Thoracic aorta (tissue), 2 donors: ENCODE results near the gene KCNJ18. TPM values are rescaled to one million over a fixed set of nuclear protein-coding genes. Genes with fewer than 3 reads are reported as not detected.
"Not testable (repeated sequence)": the region's sequence is repeated elsewhere in the genome, so short reads cannot be mapped to it uniquely, and the experiment has no call there.

Experiments used
- ATAC-seq: fragments of 150-250 bp; one replicate; pipeline ENCODE4 v1.8.0; 2017; ENCODE audit warnings: low read depth; ENCODE audit not compliant: insufficient number of reproducible peaks, low FRiP score
- DNase-seq: peaks from one replicate; pipeline ENCODE4 v3.0.0-alpha.2; 2020; ENCODE audit warnings: low spot score
- H3K27ac ChIP-seq, 2 donors: fragments of 200-600 bp; sonication (generic); 1 replicate in 1 of 2; 2 replicates in 1 of 2; pipeline ENCODE4 v1.5.1; 2016; ENCODE audit warnings: mild to moderate bottlenecking in 2 of 2, moderate library complexity in 2 of 2
- H3K27me3 ChIP-seq: fragments of 200-600 bp; sonication (generic); replicated peaks from 2 replicates; pipeline ENCODE4 v1.6.0; 2016; ENCODE audit warnings: mild to moderate bottlenecking; ENCODE audit not compliant: insufficient read depth
- H3K36me3 ChIP-seq: fragments of 200-600 bp; sonication (generic); one replicate; pipeline ENCODE4 v1.5.1; 2016
- H3K4me1 ChIP-seq, 2 donors: fragments of 200-600 bp; sonication (generic); 1 replicate in 1 of 2; 2 replicates in 1 of 2; pipeline versions ENCODE4 v1.5.1 to v1.6.0; 2016; ENCODE audit warnings: low read depth in 2 of 2, mild to moderate bottlenecking in 1 of 2; ENCODE audit not compliant: control insufficient read depth in 1 of 2
- H3K4me3 ChIP-seq: fragments of 200-600 bp; sonication (generic); 2 replicates; pipeline ENCODE4 v1.5.1; 2016; ENCODE audit warnings: mild to moderate bottlenecking
- H3K9me3 ChIP-seq: fragments of 200-600 bp; sonication (generic); 2 replicates; pipeline ENCODE4 v1.5.1; 2016
- CTCF ChIP-seq: fragments of 200-600 bp; sonication (generic); IDR thresholded peaks from one replicate; pipeline ENCODE4 v1.5.1; 2019; ENCODE audit warnings: antibody characterized with exemption
- total RNA-seq, 2 donors: library from RNA; depleted of rRNA; stranded (reverse); fragments of >200 nt; gene quantifications; one replicate each; pipeline versions ENCODE4 v1.1.0 to v1.2.3, GENCODE V29; 2016

Gene KCNJ18
- total RNA-seq, 2 donors from 2014 or later = not detected

GRCh38 chr17:21707711-21708611, 15.6 kb downstream of the KCNJ18 start:
- not testable (repeated sequence) for H3K27me3 ChIP-seq, H3K4me1 ChIP-seq, DNase-seq, H3K27ac ChIP-seq, H3K36me3 ChIP-seq, H3K9me3 ChIP-seq, H3K4me3 ChIP-seq, ATAC-seq

GRCh38 chr17:21708612-21709535, 16.6 kb downstream of the KCNJ18 start:
- not testable (repeated sequence) for DNase-seq, H3K9me3 ChIP-seq, H3K27ac ChIP-seq, H3K27me3 ChIP-seq, H3K4me1 ChIP-seq, H3K36me3 ChIP-seq, ATAC-seq, H3K4me3 ChIP-seq

- H3K27me3 ChIP-seq, H3K4me1 ChIP-seq, ATAC-seq, H3K9me3 ChIP-seq, DNase-seq, H3K4me3 ChIP-seq, H3K36me3 ChIP-seq, H3K27ac ChIP-seq: not testable (repeated sequence)
Observed at GRCh38 chr17:21709994-21710393, 17.7 kb downstream of the KCNJ18 start.

- H3K27ac ChIP-seq, DNase-seq, H3K27me3 ChIP-seq, ATAC-seq, H3K4me3 ChIP-seq, H3K4me1 ChIP-seq, H3K36me3 ChIP-seq, H3K9me3 ChIP-seq: not testable (repeated sequence)
Observed at GRCh38 chr17:21710486-21710885, 18.2 kb downstream of the KCNJ18 start.

GRCh38 chr17:21711182-21711581, 18.9 kb downstream of the KCNJ18 start:
- H3K27ac ChIP-seq = no peak overlapping the region
- ATAC-seq (no peak), DNase-seq (no peak)
- H3K36me3 ChIP-seq = no peaks in the 10 kb centered on the region
- no peak for TF ChIP-seq CTCF
- H3K4me3 ChIP-seq = no peak overlapping the region
- no peaks in the 10 kb centered on the region for H3K27me3 ChIP-seq
- H3K9me3 ChIP-seq = no peaks in the 10 kb centered on the region
- H3K4me1 ChIP-seq = no peaks in the 10 kb centered on the region

- not testable (repeated sequence) for H3K27ac ChIP-seq, ATAC-seq, H3K36me3 ChIP-seq, DNase-seq, H3K9me3 ChIP-seq, H3K4me1 ChIP-seq, H3K4me3 ChIP-seq, H3K27me3 ChIP-seq
Observed at GRCh38 chr17:21713020-21713419, 20.7 kb downstream of the KCNJ18 start.

- H3K36me3 ChIP-seq, ATAC-seq, H3K27ac ChIP-seq, DNase-seq, H3K9me3 ChIP-seq, H3K4me1 ChIP-seq, H3K27me3 ChIP-seq, H3K4me3 ChIP-seq: not testable (repeated sequence)
Observed at GRCh38 chr17:21713631-21714030, 21.3 kb downstream of the KCNJ18 start.

GRCh38 chr17:21714676-21715075, 22.4 kb downstream of the KCNJ18 start:
- H3K9me3 ChIP-seq, H3K27ac ChIP-seq, H3K4me3 ChIP-seq, H3K4me1 ChIP-seq, H3K36me3 ChIP-seq, H3K27me3 ChIP-seq, DNase-seq, ATAC-seq: not testable (repeated sequence)

GRCh38 chr17:21715877-21716276, 23.6 kb downstream of the KCNJ18 start:
- not testable (repeated sequence) for H3K4me1 ChIP-seq, H3K36me3 ChIP-seq, H3K9me3 ChIP-seq, H3K27me3 ChIP-seq, H3K27ac ChIP-seq, ATAC-seq, DNase-seq, H3K4me3 ChIP-seq

GRCh38 chr17:21718971-21719370, 26.6 kb downstream of the KCNJ18 start:
- ATAC-seq, H3K27ac ChIP-seq, H3K4me3 ChIP-seq, H3K4me1 ChIP-seq, DNase-seq, H3K36me3 ChIP-seq, H3K9me3 ChIP-seq, H3K27me3 ChIP-seq: not testable (repeated sequence)

GRCh38 chr17:21719511-21720226, 27.3 kb downstream of the KCNJ18 start:
- H3K36me3 ChIP-seq, DNase-seq, ATAC-seq, H3K4me1 ChIP-seq, H3K27me3 ChIP-seq, H3K27ac ChIP-seq, H3K4me3 ChIP-seq, H3K9me3 ChIP-seq: not testable (repeated sequence)
